Lung (tissue), 12 donors: ENCODE results near the gene CNTROB. TPM values are rescaled to one million over a fixed set of nuclear protein-coding genes. Genes with fewer than 3 reads are reported as not detected.

ENCODE experiments used
- ATAC-seq: fragments of 200-7000 bp; cut with Tn5 transposase; one replicate; pipeline ENCODE4 v1.9.1; 2020; ENCODE audit warnings: moderate number of reproducible peaks; ENCODE audit not compliant: insufficient read depth, low FRiP score
- DNase-seq, 3 donors: peaks; one replicate each; pipeline ENCODE4 v3.0.0-alpha.2; 2013 to 2017
- H3K27ac ChIP-seq, 2 donors: one replicate each; pipeline ENCODE4 v1.5.1; 2013; ENCODE audit warnings: mild to moderate bottlenecking in 2 of 2, moderate library complexity in 2 of 2, control low read depth in 1 of 2, inconsistent platforms in 1 of 2, low read depth in 1 of 2, low read length in 1 of 2
- H3K27me3 ChIP-seq, 3 donors: one replicate each; pipeline ENCODE4 v1.5.1; 2013; ENCODE audit warnings: low read length in 2 of 3; ENCODE audit not compliant: control insufficient read depth in 3 of 3, insufficient read depth in 3 of 3
- H3K36me3 ChIP-seq, 4 donors: one replicate each; pipeline ENCODE4 v1.5.1; 2013; ENCODE audit warnings: low read length in 4 of 4, mild to moderate bottlenecking in 1 of 4, moderate library complexity in 1 of 4; ENCODE audit not compliant: control insufficient read depth in 4 of 4, insufficient read depth in 4 of 4
- H3K4me1 ChIP-seq, 5 donors: one replicate each; pipeline ENCODE4 v1.5.1; 2013; ENCODE audit warnings: low read length in 5 of 5, mild to moderate bottlenecking in 2 of 5, moderate library complexity in 1 of 5; ENCODE audit not compliant: control insufficient read depth in 5 of 5, insufficient read depth in 5 of 5
- H3K4me3 ChIP-seq: one replicate; pipeline ENCODE4 v1.5.1; 2013; ENCODE audit warnings: mild to moderate bottlenecking, control low read depth, moderate library complexity
- H3K9ac ChIP-seq, 2 donors: one replicate each; pipeline ENCODE4 v1.5.1; 2013; ENCODE audit warnings: low read length in 2 of 2, control low read depth in 1 of 2; ENCODE audit not compliant: insufficient read depth in 1 of 2
- H3K9me3 ChIP-seq, 4 donors: one replicate each; pipeline ENCODE4 v1.5.1; 2013; ENCODE audit warnings: low read length in 3 of 4, mild to moderate bottlenecking in 1 of 4, moderate library complexity in 1 of 4; ENCODE audit not compliant: control insufficient read depth in 4 of 4, insufficient read depth in 3 of 4
- CTCF ChIP-seq: IDR thresholded peaks from 2 replicates; pipeline ENCODE4 v1.5.1; 2012; ENCODE audit warnings: mild to moderate bottlenecking; ENCODE audit errors: control extremely low read depth, extremely low read depth
- WGBS, 2 donors: extraction: QIAGEN DNeasy Blood & Tissue Kit; methylation state at CpG; one replicate each; pipeline ENCODE4 v1.1.7; 2013; 5-methylcytosine and 5-hydroxymethylcytosine counted together
- polyA plus RNA-seq, 2 donors: library from polyadenylated mRNA; stranded (reverse); fragments of 200-250 nt; gene quantifications; one replicate each; pipeline ENCODE4 v1.2.1, GENCODE V29; 2013
- total RNA-seq, 2 donors: library from RNA; depleted of rRNA in 1 of 2; stranded (reverse); fragments of >200 nt in 1 of 2; gene quantifications; one replicate each; pipeline ENCODE4 v1.2.1, GENCODE V29; 2014 to 2021
- donor health status: control.
- donor health status: control.
- donor health status: Bipolar disorder and iron deficiency.
- donor health status: healthy.
- donor health status: DM: yes; HTN: yes; CAD: no.

Gene CNTROB
- total and polyA plus RNA-seq, 4 donors = 42.7 to 74.1 (median 66.1) TPM

GRCh38 chr17:7884581-7885366, 47.2 kb upstream of the CNTROB start:
- DNase-seq (peak; percentile 16 to 53 (median 29)), ATAC-seq (no peak)
- Histone ChIP-seq H3K27ac (peak overlapping the region; percentile 59 to 91), H3K9ac (peak overlapping the region in 1 of 2 donors; percentile 47), H3K9me3 (no peaks in the 10 kb centered on the region), H3K27me3 (no peaks in the 10 kb centered on the region), H3K36me3 (peaks cover 0 to 14% (median 6%) of the 10 kb centered on the region in 4 donors), H3K4me1 (peaks cover 15 to 61% (median 23%) of the 10 kb centered on the region in 5 donors), H3K4me3 (peak overlapping the region; percentile 63)
- no peak for TF ChIP-seq CTCF
- 0 to 2% methylated on average over 6 to 78 of the region's 100 CpGs for WGBS, 2 donors

- Histone ChIP-seq H3K27me3 (no peaks in the 10 kb centered on the region), H3K9ac (peak overlapping the region; percentile 28 to 81), H3K9me3 (no peaks in the 10 kb centered on the region), H3K36me3 (peaks cover 0 to 11% (median 8%) of the 10 kb centered on the region in 4 donors), H3K4me3 (peak overlapping the region; percentile 46), H3K4me1 (peaks cover 15 to 69% (median 28%) of the 10 kb centered on the region in 5 donors), H3K27ac (peak overlapping the region; percentile 59 to 86)
- TF ChIP-seq CTCF = no peak
- peak; percentile 86 to 90 (median 87) for DNase-seq
- ATAC-seq = no peak
- WGBS, 2 donors = 1% methylated on average over 36 to 64 of the region's 64 CpGs
Measured at GRCh38 chr17:7885367-7886226, 46.4 kb upstream of the CNTROB start.

GRCh38 chr17:7886227-7887037, 45.6 kb upstream of the CNTROB start:
- H3K4me1 ChIP-seq = peaks cover 15 to 69% (median 29%) of the 10 kb centered on the region in 5 donors
- no peak for ATAC-seq

More at GRCh38 chr17:7886227-7887037, 45.6 kb upstream of the CNTROB start:
- Histone ChIP-seq H3K27ac (peak overlapping the region; percentile 40 to 86), H3K4me3 (peak overlapping the region; percentile 46), H3K9me3 (no peaks in the 10 kb centered on the region), H3K27me3 (no peaks in the 10 kb centered on the region), H3K36me3 (peaks cover 0 to 16% (median 12%) of the 10 kb centered on the region in 4 donors), H3K9ac (peak overlapping the region; percentile 28 to 81)
- DNase-seq = peak; percentile 68 to 78 (median 68)
- 1 to 2% methylated on average over 30 of the region's 30 CpGs for WGBS, 2 donors
- TF ChIP-seq CTCF = no peak
